Testis (tissue), 3 donors: ENCODE measurements around the gene FAM185A. TPM values are rescaled to one million over a fixed set of nuclear protein-coding genes. Genes with fewer than 3 reads are reported as not detected.
"Not testable (repeated sequence)": the region's sequence is repeated elsewhere in the genome, so short reads cannot be mapped to it uniquely, and the experiment has no call there.

Experiments used
- DNase-seq: peaks from one replicate; pipeline ENCODE4 v3.0.0-alpha.2; 2019
- H3K27ac ChIP-seq, 2 donors: fragments of 200-600 bp; sonication (generic); one replicate each; pipeline ENCODE4 v1.5.1; 2019
- H3K27me3 ChIP-seq: fragments of 200-600 bp; sonication (generic); one replicate; pipeline ENCODE4 v1.5.1; 2019
- H3K36me3 ChIP-seq: fragments of 200-600 bp; sonication (generic); one replicate; pipeline ENCODE4 v1.5.1; 2017; ENCODE audit warnings: low read depth; ENCODE audit errors: missing control alignments
- H3K4me1 ChIP-seq: fragments of 200-600 bp; sonication (generic); one replicate; pipeline ENCODE4 v1.5.1; 2019
- H3K4me3 ChIP-seq, 2 donors: fragments of 200-600 bp; sonication (generic); one replicate each; pipeline ENCODE4 v1.5.1; 2017 to 2019
- H3K9me3 ChIP-seq: fragments of 200-600 bp; sonication (generic); one replicate; pipeline ENCODE4 v1.5.1; 2017
- POLR2A ChIP-seq: fragments of 450-650 bp; IDR thresholded peaks from one replicate; pipeline ENCODE4 v1.6.1; 2017; ENCODE audit warnings: antibody characterized with exemption, mild to moderate bottlenecking, moderate library complexity
- WGBS, 2 donors: methylation state at CpG; one replicate each; pipeline ENCODE4 v1.1.5; 2018; 5-methylcytosine and 5-hydroxymethylcytosine counted together
- intact Hi-C: fragments of 100-400 bp; cut with DNase I; formaldehyde crosslinking; loops from one replicate; pipeline ENCODE4 v1.15.1; 2023; ENCODE audit warnings: low total_unique reads
- polyA plus RNA-seq: library from polyadenylated mRNA; stranded (reverse); fragments of 350-450 nt; fragmentation: Illumina TruSeq; extraction: RNeasy Lipid Tissue Mini Kit (QIAGEN cat#74804); gene quantifications from one replicate; pipeline ENCODE4 v1.2.3, GENCODE V29; 2014; ENCODE audit warnings: low read depth, low replicate concordance; ENCODE audit not compliant: insufficient read depth
- total RNA-seq, 2 donors: library from RNA; depleted of rRNA; stranded (reverse); fragments of >200 nt; gene quantifications; one replicate each; pipeline ENCODE4 v1.2.3, GENCODE V29; 2016
- TF ChIP-seq, protein P1 (sequence below), 3 experiments: fragments of 450-650 bp in 2 of 3; fragments of 200-600 bp in 1 of 3; sonication (generic) in 1 of 3; IDR thresholded peaks; one replicate each; pipeline ENCODE4 v1.5.1; 2016 to 2019; ENCODE audit warnings: antibody characterized with exemption in 3 of 3, mild to moderate bottlenecking in 2 of 3, moderate library complexity in 1 of 3

FAM185A gene
- total and polyA plus RNA-seq, 3 donors from 2014 or later, result 4.5 to 23.9 (median 15.2) TPM

DNA sequence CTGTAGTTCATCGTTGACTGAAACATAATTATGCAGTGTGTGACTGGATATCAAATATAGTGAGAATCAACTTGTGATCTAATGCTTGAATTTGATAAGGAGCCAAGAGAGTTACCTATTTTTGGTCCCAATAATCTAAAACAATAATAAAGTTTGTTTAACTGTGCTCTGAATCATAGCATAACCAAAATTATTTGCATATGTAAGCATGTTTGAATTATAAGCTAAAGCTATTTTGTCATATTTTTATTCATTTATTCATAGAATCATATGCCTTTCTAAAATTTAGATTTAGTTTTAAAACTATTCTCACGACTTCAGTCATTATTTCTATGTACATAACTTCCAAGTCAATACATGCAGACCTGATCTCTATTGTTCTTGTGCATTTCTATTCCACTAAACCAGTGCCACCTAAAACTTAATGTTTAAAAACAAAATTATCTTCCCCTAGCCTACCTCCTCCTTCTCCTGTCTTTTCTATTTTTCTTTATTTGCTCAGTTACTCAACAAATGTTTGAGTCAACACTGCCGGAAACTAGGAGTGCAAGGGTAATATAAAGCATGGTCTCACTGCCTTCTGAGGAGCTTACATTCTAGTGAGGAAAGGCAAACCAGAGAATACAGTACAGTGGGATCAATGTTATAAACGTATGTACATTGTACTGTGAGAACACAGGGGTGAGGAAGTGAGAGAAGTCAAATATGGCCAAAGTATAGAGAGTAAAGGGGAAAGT is 41.7 kb downstream of the FAM185A start:
- DNase-seq, H3K4me3 ChIP-seq, intact Hi-C loops, H3K36me3 ChIP-seq, H3K9me3 ChIP-seq, H3K4me1 ChIP-seq, H3K27me3 ChIP-seq, H3K27ac ChIP-seq: not testable (repeated sequence)
- 89 to 95% methylated on average over 4 of the region's 4 CpGs for WGBS, 2 donors

DNA sequence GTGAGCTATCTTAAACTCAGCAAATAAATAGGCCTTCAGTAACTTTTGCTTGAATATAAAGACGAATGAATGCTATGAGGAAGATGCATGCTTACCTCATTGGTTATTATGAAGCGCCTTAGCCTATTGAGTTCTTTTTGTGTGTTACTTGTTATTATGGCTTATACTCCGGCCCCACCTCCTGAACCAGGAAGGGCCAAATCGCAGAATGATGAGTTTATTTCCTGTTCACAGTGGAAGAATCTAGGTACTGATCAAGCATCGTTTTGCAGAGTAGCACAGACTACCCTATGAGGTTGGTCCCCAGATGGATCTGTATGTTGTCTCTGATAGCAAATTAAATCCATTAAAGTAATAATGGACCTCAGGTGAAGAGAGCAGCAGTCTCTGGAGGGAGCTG is 42.6 kb downstream of the FAM185A start:
- intact Hi-C loops, H3K4me1 ChIP-seq, H3K27ac ChIP-seq, H3K27me3 ChIP-seq, H3K4me3 ChIP-seq, H3K9me3 ChIP-seq, H3K36me3 ChIP-seq, DNase-seq: not testable (repeated sequence)
- 85 to 92% methylated on average over 5 of the region's 5 CpGs for WGBS, 2 donors

DNA sequence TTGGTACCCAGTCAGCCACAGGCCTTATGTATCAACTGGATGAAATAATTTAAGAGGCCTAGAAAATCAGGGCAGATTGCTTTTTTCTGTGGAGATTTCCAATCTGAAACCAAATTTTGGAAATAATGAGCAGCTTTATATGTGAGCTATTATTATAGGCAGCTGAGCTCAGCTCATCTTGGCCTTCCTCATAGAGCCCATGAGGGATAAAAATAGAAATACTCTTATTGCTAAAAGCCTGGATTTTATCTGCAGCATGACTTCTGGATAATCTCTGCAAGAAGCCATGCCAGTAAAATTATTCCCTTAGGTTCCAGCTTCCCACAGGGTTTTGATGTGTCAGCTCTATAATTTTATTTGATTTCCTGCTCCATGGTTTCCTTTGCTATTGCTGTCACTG is 43.0 kb downstream of the FAM185A start:
- H3K9me3 ChIP-seq, H3K36me3 ChIP-seq, H3K4me3 ChIP-seq, H3K4me1 ChIP-seq, H3K27me3 ChIP-seq, DNase-seq, intact Hi-C loops, H3K27ac ChIP-seq: not testable (repeated sequence)

DNA sequence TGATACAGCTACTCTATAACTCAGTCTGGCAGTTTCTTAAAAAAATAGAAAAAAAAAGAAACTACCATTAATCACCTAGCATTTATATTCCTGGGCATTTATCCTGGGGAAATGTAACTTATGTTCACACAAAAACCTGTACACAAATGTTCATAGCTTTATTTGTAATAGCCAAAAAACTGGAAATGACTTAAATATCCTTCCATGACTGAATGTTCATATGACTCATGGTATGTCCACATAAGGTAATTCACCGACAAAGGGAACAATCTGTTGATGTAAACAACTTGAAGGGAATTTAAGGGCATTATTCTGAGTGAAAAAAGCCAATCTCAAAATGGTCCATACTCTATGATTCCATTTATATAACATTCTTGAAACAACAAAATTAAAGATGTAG is 45.8 kb downstream of the FAM185A start:
- H3K9me3 ChIP-seq, DNase-seq, intact Hi-C loops, H3K36me3 ChIP-seq, H3K27me3 ChIP-seq, H3K4me3 ChIP-seq, H3K27ac ChIP-seq, H3K4me1 ChIP-seq: not testable (repeated sequence)
- WGBS, 2 donors, result 96 to 100% methylated on average over 1 of the region's 1 CpG

DNA sequence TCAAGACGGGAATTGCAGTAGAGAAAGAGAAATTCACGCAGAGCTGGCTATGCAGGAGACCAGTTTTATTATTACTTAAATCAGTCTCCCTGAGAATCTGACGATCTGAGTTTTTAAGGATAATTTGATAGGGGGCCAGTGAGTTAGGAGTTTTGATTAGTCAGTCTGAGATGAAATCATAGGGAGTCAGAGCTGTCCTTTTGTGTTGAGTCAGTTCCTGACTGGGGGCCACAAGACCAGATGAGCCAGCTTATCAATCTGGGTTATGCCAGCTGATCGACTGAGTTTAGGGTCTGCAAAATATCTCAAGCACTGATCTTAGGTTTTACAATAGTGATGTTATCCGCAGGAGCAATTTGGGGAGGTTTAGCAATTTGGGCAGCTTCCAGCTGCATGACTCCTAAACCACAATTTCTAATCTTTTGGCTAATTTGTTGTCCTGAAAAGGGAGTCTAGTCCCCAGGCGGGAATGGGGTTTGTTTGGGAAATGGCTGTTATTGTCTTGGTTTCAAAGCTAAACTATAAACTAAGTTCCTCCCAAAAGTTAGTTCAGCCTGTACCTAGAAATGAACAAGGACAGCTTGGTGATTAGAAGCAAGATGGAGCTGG is 47.3 kb downstream of the FAM185A start:
- intact Hi-C loops, DNase-seq, H3K4me1 ChIP-seq, H3K36me3 ChIP-seq, H3K27me3 ChIP-seq, H3K9me3 ChIP-seq, H3K27ac ChIP-seq, H3K4me3 ChIP-seq: not testable (repeated sequence)
- WGBS, 2 donors, result 88 to 100% methylated on average over 1 to 3 of the region's 6 CpGs

DNA sequence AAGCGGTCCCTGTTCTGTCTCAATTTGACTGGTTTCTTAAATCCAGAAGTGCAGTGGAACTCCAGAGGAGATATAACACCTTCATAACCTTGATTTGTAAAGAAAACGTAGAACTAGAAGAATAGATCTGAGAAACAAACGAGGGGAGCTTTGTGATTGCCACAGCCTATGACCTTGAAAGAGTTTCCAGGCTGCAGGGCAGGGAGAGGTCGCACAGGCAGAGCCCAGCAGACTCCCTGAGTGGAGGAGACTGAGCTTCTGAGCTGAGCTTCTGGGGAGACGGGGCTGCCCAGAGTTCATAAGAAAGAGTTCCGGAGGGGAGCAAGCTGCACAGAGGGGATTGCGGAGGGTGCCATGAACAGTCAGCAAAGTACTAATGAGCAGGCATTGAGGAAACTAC is 57.8 kb downstream of the FAM185A start:
- Histone ChIP-seq H3K36me3 (no peaks in the 10 kb centered on the region), H3K27ac (no peak overlapping the region), H3K9me3 (no peaks in the 10 kb centered on the region), H3K27me3 (no peaks in the 10 kb centered on the region), H3K4me1 (peaks cover 10% of the 10 kb centered on the region), H3K4me3 (no peak overlapping the region)
- 51 to 68% methylated on average over 7 of the region's 7 CpGs for WGBS, 2 donors
- intact Hi-C loops, result no loop called here
- peak; percentile 25 for DNase-seq
- TF ChIP-seq, protein P1, sequence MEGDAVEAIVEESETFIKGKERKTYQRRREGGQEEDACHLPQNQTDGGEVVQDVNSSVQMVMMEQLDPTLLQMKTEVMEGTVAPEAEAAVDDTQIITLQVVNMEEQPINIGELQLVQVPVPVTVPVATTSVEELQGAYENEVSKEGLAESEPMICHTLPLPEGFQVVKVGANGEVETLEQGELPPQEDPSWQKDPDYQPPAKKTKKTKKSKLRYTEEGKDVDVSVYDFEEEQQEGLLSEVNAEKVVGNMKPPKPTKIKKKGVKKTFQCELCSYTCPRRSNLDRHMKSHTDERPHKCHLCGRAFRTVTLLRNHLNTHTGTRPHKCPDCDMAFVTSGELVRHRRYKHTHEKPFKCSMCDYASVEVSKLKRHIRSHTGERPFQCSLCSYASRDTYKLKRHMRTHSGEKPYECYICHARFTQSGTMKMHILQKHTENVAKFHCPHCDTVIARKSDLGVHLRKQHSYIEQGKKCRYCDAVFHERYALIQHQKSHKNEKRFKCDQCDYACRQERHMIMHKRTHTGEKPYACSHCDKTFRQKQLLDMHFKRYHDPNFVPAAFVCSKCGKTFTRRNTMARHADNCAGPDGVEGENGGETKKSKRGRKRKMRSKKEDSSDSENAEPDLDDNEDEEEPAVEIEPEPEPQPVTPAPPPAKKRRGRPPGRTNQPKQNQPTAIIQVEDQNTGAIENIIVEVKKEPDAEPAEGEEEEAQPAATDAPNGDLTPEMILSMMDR (IDR thresholded peaks at IDR 0.05), result no peak
- no peak for TF ChIP-seq POLR2A

DNA sequence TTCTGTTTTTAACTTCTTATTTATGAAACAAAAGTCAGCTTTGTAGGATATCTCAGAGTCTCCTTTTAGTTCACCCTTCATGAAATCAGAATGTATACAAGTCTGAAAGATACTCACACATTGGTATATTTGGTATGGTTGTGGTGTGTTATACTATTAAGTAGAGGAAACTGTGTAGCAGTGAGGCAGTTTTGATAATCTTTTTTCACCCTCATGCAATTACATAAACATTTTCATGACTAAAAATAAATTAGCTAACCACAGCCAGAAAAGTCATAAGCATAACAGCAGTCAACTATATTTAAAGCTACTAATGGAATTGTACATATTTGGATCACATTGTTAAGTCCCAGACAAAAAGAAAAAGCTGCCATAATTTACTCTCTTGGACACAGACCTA is 62.1 kb downstream of the FAM185A start:
- no peaks in the 10 kb centered on the region for H3K36me3 ChIP-seq
- no peak for DNase-seq
- TF ChIP-seq POLR2A, result no peak
- TF ChIP-seq, protein P1 (IDR thresholded peaks at IDR 0.05), result no peak
- no peaks in the 10 kb centered on the region for H3K27me3 ChIP-seq
- intact Hi-C loops, result no loop called here
- peaks cover 21% of the 10 kb centered on the region for H3K4me1 ChIP-seq
- no peak overlapping the region for H3K27ac ChIP-seq
- no peak overlapping the region for H3K4me3 ChIP-seq
- no peaks in the 10 kb centered on the region for H3K9me3 ChIP-seq
